ENCODE results near the gene RIPOR3.
"Not testable (repeated sequence)": the region's sequence is repeated elsewhere in the genome, so short reads cannot be mapped to it uniquely, and the experiment has no call there.

RIPOR3 gene

GRCh38 chr20:50724112-50724725, 32.9 kb upstream of the RIPOR3 start:
- no peak for DNase-seq (ENCODE audit: low read depth)

DNA sequence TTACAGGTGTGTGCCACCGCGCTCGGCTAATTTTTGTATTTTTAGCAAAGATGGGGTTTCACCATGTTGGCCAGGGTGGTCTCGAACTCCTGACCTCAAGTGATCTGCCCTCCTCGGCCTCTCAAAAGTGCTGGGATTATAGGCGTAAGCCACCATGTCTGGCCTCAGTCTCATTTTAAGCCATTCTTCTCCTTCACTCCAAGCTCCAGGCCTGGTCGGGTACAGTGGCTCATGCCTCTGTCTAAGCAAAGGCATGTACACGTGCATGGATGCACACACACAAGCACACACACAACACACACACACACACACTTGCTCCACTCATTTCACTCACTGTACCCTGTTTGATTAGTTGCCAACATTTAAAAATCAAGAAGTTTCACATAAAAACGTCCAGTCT, 32.3 kb upstream of the RIPOR3 start:
- DNase-seq (ENCODE audit: low read depth) = no peak

GRCh38 chr20:50722424-50723155, 31.2 kb upstream of the RIPOR3 start:
- no peak for DNase-seq (ENCODE audit: low read depth)

DNA sequence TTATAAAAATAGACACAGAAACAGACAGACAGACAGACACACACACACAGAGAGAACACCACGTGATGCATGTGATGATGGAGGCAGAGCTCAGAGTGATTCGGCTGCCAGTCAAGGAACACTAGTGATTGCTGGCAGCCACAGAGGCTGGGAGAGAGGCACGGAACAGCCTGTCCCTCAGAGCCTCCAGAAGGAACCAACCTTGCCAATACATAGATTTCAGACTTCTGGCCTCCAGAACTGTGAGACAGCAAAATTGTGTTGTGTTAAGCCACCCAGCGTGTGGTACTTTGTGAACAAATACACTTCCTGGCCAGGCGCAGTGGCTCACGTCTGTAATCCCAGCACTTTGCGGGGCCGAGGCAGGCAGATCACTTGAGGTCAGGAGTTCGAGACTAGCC, 30.5 kb upstream of the RIPOR3 start:
- DNase-seq (ENCODE audit: low read depth) = no peak

GRCh38 chr20:50720582-50720981, 29.2 kb upstream of the RIPOR3 start:
- DNase-seq (ENCODE audit: low read depth) = no peak

DNA sequence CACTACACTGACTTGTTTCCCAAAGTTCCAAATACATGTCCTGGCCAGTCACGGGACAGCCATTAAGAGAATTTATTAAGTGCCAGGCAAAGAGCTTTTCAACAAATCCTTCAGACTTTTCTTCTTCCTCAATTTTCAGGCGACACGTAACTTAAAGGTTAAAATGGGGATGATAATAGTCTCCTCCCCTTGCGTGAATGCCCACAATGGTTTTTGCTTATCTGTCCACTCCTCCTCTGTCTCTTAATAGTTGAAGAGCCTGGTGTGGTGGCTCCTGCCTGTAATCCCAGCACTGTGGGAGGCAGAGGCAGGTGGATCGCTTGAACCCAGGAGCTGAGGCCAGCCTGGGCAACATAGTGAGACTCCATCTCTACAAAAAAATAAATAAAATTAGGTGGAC, 28.7 kb upstream of the RIPOR3 start:
- no peak for DNase-seq (ENCODE audit: low read depth)

- no peak for DNase-seq (ENCODE audit: low read depth)
Measured at GRCh38 chr20:50719328-50719727, 28.0 kb upstream of the RIPOR3 start.

GRCh38 chr20:50717974-50718761, 26.8 kb upstream of the RIPOR3 start:
- no peak for DNase-seq (ENCODE audit: low read depth)

DNA sequence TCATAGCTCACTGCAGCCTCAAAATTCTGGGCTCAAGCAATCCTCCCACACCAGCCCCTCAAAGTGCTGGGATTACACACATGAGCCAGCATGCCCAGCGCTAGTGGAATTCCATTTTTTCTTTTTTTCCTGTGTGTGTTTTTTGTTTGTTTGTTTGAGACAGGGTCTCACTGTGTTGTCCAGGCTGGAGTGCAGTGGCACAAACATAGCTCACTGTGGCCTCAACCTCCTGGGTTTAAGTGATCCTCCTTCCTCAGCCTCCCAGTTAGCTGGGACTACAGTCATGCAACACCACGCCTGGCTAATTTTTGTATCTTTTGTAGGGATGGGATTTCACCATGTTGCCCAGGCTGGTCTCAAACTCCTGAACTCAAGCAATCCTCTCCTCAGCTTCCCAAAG, 26.0 kb upstream of the RIPOR3 start:
- DNase-seq (ENCODE audit: low read depth) = no peak

- no peak for DNase-seq (ENCODE audit: low read depth)
Measured at GRCh38 chr20:50716518-50716917, 25.2 kb upstream of the RIPOR3 start.

DNA sequence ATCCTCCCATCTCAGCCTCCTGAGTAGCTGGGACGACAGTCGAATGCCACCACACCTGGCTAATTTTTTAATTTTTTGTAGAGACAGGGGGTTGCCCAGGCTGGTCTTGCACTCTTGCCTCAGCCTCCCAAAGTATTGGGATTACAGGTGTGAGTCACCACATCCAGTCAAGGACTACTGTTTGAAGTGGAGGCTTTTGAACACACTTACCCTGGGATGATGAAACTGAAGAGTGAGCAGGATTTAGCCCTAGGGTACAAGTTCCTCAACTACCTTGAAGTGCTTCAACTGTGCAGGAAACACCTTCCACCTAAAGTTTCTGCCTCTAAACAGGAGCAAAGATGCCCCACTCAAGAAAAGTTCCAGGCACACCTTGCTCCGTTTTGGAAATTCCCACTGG, 24.4 kb upstream of the RIPOR3 start:
- no peak for DNase-seq (ENCODE audit: low read depth)

- DNase-seq (ENCODE audit: low read depth) = not testable (repeated sequence)
Measured at GRCh38 chr20:50714426-50714825, 23.1 kb upstream of the RIPOR3 start.

- no peak for DNase-seq (ENCODE audit: low read depth)
Measured at GRCh38 chr20:50713657-50714101, 22.3 kb upstream of the RIPOR3 start.

GRCh38 chr20:50712771-50713656, 21.7 kb upstream of the RIPOR3 start:
- no peak for DNase-seq (ENCODE audit: low read depth)

DNA sequence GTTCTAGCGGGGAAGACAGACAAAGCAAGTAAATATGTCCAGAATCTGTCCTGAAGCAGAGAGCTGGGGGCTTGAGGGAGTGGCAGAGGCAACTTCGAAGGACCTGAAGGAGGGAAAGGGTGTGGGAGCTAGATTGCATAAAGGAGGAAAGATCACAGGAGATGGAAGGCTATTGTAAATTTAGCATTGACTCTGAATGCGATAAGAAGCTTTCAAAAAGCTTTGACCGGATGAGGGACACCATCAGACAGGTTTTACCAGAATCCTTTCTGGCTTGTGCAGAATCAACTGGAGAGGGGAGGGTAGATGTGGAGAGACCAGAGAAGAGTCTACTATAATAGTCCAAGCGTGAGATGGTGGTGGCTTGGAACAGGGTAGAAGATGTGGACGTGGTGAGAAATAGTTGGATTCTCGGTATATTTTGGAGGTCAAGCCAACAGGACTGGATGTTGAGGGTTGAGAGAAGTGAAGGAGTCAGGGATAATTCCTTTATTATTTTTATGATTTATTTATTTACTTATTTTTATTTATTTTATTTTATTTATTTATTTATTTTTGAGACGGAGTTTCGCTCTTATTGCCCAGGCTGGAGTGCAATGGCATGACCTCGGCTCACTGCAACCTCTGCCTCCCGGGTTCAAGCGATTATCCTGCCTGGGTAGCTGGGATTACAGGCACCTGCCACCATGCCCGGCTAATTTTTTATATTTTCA, 19.9 kb upstream of the RIPOR3 start:
- DNase-seq (ENCODE audit: low read depth) = no peak

GRCh38 chr20:50710492-50711063, 19.2 kb upstream of the RIPOR3 start:
- no peak for DNase-seq (ENCODE audit: low read depth)

- DNase-seq (ENCODE audit: low read depth) = no peak
Measured at GRCh38 chr20:50709636-50709973, 18.3 kb upstream of the RIPOR3 start.

DNA sequence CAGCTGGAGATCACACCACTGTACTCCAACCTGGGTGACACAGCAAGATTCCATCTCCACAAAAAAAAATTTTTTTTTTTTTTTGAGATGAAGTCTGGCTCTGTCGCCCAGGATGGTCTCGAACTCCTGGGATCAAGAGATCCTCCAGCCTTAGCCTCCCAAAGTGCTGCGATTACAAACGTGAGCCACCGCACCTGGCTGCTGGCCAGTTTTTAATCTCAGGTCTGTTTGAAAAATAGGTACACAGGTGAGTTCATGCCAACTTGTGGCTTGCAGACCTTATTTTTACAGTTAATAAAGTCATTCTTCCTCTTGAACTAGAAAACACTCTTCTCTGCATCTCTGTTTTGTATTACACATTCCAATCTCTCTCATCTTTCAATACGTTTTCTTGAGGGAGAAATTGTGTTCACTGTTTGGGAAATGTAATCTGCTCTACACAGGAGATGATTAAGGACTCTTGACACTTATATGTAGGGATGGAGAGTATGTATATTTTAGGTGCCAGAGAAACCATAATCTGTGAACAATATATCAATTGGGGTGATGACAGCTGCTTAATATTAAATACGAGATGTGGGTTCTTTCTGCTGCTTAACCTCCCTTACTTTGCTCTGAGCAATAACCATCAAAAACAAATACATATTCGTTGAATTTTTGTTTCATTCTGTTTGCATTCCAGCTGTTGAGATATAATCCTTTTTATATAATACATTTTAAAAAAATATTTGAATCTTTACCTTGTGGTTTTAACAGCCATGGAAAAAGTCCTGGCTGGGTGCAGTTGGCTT, 17.7 kb upstream of the RIPOR3 start:
- DNase-seq (ENCODE audit: low read depth) = no peak

- DNase-seq (ENCODE audit: low read depth) = no peak
Measured at GRCh38 chr20:50704971-50705370, 13.6 kb upstream of the RIPOR3 start.

- no peak for DNase-seq (ENCODE audit: low read depth)
Measured at GRCh38 chr20:50704514-50704913, 13.2 kb upstream of the RIPOR3 start.

Data from T follicular helper cell (primary cell).